ENCODE measurements around the gene IFNA21.

Gene IFNA21

DNA sequence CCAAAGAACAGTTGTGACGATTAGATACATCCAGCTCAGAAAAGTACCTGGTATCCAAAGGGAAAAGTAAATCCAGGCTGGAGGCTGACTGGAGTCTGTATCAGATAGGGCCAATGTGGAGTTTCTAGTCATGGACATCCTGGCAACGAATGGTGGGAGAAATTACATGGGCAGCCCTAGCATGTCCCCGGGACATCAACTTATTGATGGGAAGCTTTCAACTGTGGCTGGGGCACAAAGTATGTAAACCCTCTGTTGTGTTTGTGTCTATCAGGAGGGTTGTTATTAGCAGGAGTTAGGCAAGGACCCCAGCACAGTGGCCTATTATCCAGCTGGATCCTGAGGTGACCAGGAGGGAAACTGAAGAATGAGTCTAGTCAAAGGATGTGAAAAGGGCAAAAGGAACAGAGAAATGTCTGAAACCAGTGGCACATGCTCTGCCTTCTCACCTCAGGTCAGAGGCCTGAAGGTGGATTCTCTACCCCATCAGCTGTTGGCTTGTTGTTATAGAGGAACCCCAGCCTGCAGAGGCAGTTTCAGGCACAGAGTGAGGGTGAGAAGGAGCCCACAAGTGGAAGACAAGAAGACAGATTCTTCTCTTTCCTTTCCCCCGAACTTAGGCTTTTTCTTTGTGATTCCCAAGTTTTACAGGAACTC, 44.7 kb downstream of the IFNA21 start:
- TF ChIP-seq, protein P1, sequence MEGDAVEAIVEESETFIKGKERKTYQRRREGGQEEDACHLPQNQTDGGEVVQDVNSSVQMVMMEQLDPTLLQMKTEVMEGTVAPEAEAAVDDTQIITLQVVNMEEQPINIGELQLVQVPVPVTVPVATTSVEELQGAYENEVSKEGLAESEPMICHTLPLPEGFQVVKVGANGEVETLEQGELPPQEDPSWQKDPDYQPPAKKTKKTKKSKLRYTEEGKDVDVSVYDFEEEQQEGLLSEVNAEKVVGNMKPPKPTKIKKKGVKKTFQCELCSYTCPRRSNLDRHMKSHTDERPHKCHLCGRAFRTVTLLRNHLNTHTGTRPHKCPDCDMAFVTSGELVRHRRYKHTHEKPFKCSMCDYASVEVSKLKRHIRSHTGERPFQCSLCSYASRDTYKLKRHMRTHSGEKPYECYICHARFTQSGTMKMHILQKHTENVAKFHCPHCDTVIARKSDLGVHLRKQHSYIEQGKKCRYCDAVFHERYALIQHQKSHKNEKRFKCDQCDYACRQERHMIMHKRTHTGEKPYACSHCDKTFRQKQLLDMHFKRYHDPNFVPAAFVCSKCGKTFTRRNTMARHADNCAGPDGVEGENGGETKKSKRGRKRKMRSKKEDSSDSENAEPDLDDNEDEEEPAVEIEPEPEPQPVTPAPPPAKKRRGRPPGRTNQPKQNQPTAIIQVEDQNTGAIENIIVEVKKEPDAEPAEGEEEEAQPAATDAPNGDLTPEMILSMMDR (IDR thresholded peaks at IDR 0.05; ENCODE audit: insufficient read depth, low read length, poor library complexity, severe bottlenecking) = no peak
- Histone ChIP-seq H3K27me3 (replicated peaks; ENCODE audit: control insufficient read depth, insufficient read depth, low read length) (no peaks in the 10 kb centered on the region), H3K4me3 (replicated peaks; ENCODE audit: low read depth, low read length) (no peak overlapping the region), H3K36me3 (ENCODE audit: control insufficient read depth, insufficient read depth, low read length) (no peaks in the 10 kb centered on the region)
- DNase-seq (ENCODE audit: extremely low read depth, insufficient read length) = no peak

DNA sequence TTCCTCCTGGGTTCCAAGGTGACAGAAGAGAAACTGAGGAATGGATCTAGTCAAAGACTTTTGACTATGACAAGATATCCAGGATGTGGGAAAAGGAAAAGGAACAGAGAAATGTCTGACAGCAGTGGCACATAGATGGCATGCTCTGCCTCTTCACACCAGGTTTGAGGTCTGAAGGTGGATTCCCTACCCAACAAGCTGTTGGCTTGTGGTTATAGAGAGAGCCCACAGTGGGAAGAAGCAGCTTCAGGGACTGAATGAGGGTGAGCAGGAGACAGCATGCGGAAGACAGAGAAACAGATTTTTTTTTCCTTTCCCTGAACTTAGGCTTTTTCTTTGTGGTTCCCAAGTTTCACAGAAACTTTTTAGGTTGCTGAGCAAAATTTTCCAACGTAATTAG, 45.4 kb downstream of the IFNA21 start:
- H3K4me3 ChIP-seq (replicated peaks; ENCODE audit: low read depth, low read length) = no peak overlapping the region
- TF ChIP-seq, protein P1 (IDR thresholded peaks at IDR 0.05; ENCODE audit: insufficient read depth, low read length, poor library complexity, severe bottlenecking) = no peak
- no peak for DNase-seq (ENCODE audit: extremely low read depth, insufficient read length)

GRCh38 chr9:21119093-21119770, 47.2 kb downstream of the IFNA21 start:
- H3K27me3 ChIP-seq (replicated peaks; ENCODE audit: control insufficient read depth, insufficient read depth, low read length) = no peaks in the 10 kb centered on the region
- TF ChIP-seq, protein P1 (IDR thresholded peaks at IDR 0.05; ENCODE audit: insufficient read depth, low read length, poor library complexity, severe bottlenecking) = no peak
- no peaks in the 10 kb centered on the region for H3K36me3 ChIP-seq (ENCODE audit: control insufficient read depth, insufficient read depth, low read length)
- DNase-seq (ENCODE audit: extremely low read depth, insufficient read length) = no peak
- H3K4me3 ChIP-seq (replicated peaks; ENCODE audit: low read depth, low read length) = no peak overlapping the region

More for the DNA sequence above, 45.4 kb downstream of the IFNA21 start:
- Histone ChIP-seq H3K36me3 (ENCODE audit: control insufficient read depth, insufficient read depth, low read length) (no peaks in the 10 kb centered on the region), H3K27me3 (replicated peaks; ENCODE audit: control insufficient read depth, insufficient read depth, low read length) (no peaks in the 10 kb centered on the region)

All from GM06990 (cell line).